SIG-M5 (cell line): ENCODE measurements around the gene SFXN2.
"Not testable (repeated sequence)": the region's sequence is repeated elsewhere in the genome, so short reads cannot be mapped to it uniquely, and the experiment has no call there.

Source experiments
- DNase-seq: peaks from one replicate; lab custom pipeline; 2025; lab: John Stamatoyannopoulos, UW

The SFXN2 gene

GRCh38 chr10:102753718-102754117, 39.3 kb downstream of the SFXN2 start:
- DNase-seq, result no peak

DNA sequence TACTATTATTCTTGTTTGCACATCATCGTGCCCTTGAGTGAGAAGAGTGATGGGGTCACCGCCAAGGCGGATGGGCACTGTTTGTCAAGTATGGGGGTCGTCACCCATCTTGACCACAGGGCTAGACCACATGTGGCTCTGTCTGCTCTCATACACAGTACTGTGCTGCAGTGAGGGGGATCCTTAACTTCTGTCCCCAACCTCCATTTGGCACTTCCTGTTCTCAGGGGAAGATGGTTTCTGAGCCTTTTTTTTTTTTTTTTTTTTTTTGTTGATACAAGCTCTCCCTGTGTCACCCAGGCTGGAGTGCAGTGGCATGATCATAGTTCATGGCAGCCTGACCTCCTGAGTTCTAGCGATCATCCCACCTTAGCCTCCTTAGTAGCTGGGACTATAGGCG, 42.9 kb downstream of the SFXN2 start:
- DNase-seq, result no peak

- no peak for DNase-seq
These were observed 44.0 kb downstream of the SFXN2 start for GRCh38 chr10:102758240-102758932.

GRCh38 chr10:102758933-102759262, 44.5 kb downstream of the SFXN2 start:
- DNase-seq, result not testable (repeated sequence)

DNA sequence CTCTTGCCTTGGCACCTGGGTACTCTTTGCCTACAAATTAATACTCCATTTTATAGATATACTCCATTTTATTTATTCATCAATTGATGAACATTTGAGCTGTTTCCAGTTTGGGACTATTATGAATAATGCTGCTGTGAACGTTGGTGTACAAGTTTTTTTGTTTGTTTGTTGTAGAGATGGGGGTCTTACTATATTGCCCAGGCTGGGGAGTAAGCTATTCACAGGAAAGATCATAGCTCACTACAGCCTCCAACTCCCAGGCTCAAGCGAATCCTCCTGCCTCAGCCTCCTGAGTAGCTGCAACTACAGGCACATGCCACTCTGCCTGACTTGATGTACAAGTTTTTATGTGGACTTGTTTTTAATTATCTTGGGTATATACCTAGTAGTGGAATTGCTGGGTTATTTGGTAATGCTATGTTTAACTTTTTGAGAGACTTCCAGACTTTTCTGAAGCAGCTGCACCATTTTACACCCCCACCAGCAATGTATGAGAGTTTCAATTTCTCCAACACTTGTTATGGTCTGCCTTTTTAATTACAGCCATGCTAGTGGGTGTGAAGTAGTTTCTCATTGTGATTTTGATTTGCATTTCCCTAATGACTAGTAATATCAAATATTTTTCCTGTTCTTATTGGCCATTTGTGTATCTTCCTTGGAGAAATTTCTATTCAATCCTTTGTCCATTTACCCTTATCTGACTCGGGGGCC, 45.2 kb downstream of the SFXN2 start:
- DNase-seq, result no peak

GRCh38 chr10:102761981-102762380, 47.5 kb downstream of the SFXN2 start:
- no peak for DNase-seq

- no peak for DNase-seq
These were observed 48.1 kb downstream of the SFXN2 start for GRCh38 chr10:102762401-102763015.

GRCh38 chr10:102763037-102763607, 48.7 kb downstream of the SFXN2 start:
- DNase-seq, result no peak

DNA sequence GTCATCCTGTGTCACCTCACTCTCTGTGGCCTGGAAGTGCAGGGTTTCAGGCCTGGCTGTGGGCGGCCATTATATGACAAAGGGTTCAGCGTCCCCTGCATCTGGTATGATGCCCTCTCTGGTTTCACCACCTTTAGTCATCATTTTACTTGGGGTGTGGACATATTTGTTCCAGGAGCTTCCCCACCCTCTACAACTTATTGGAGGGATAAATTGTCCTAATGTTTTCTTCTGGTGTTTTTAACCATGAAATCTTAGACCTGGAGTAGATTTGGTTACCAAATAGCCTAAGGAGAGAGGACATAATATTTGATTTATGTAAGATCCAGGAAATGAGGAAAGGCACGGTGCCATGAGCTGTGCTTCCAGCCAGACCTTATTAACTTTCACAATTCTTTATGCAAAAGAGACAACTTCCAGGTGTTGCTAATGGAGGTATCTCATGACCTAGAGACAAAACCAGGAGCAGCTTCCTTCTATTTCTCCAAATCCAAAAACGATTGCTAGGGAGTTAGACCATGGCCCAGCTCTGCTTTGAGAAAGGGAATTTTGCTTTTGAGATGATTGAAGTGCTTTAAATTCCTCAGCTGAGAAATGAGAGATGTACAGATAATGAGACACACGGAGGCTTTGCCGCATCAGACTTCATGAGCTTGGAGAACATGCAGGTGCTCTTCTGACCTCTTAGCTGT, 50.2 kb downstream of the SFXN2 start:
- DNase-seq, result no peak

GRCh38 chr10:102765336-102765735, 50.9 kb downstream of the SFXN2 start:
- no peak for DNase-seq

DNA sequence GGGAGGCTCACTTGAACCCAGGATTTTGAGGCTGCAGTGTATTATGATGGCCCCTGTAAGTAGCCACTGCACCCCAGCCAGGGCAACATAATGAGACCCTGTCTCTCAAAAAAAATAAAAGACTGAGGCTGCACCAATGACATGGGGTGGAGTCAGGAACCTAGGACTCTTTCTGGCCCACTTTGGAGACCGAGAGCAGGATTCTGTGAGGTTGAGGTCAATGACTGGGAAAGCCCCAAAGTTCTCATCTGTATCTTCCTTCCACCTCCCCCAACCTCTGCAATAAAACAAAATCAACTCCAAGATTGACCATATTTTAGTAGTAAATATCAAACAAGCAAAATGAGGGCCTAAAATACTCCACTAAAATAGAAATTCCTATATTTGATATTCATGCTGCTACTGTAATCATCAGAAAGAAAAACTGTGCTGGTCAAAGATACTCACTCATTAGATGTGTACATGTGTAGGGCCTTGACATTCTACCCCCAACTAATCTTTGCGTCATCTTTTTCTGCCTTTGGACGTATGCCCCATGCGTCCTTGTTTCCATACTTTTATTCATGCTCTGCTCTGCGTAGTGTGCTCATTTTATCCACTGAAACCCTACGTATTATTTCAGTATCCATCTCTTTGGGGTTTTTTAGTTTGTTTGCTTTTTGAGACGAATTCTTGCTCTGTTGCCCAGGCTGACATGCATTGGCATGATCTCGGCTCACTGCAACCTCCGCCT, 53.2 kb downstream of the SFXN2 start:
- no peak for DNase-seq

GRCh38 chr10:102769375-102770107, 55.1 kb downstream of the SFXN2 start:
- no peak for DNase-seq

DNA sequence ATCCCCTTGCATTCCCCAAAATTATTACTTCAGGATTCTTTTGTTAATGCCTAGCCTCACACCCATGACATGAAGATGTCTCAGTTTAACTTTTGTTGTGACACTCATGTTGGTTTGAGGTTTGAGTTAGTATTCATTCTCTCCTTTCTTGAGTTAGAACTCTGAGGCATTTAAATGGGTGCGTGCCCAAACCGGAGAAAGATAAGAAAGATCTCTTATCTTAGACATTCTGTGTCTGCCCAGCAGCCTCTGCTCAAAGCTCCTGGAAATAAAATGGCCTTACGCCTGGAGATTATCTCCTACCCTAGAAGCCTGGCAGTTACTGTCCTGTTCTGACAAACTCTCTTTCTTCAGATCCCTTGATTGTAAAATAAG, 55.7 kb downstream of the SFXN2 start:
- DNase-seq, result no peak

GRCh38 chr10:102770792-102771191, 56.4 kb downstream of the SFXN2 start:
- DNase-seq, result no peak

GRCh38 chr10:102773320-102773719, 58.9 kb downstream of the SFXN2 start:
- DNase-seq, result no peak

- no peak for DNase-seq
These were observed 59.5 kb downstream of the SFXN2 start for GRCh38 chr10:102773986-102774385.

GRCh38 chr10:102775201-102775934, 60.9 kb downstream of the SFXN2 start:
- DNase-seq, result no peak

GRCh38 chr10:102775935-102776669, 61.7 kb downstream of the SFXN2 start:
- DNase-seq, result no peak

- no peak for DNase-seq
These were observed 62.5 kb downstream of the SFXN2 start for GRCh38 chr10:102776779-102777456.
